Vagina (tissue), 2 donors: Measurements from ENCODE around the gene ABR. TPM values are rescaled to one million over a fixed set of nuclear protein-coding genes. Genes with fewer than 3 reads are reported as not detected.

Source experiments
- DNase-seq, 2 donors: peaks; one replicate each; pipeline ENCODE4 v3.0.0-alpha.2; 2017; ENCODE audit errors: extremely low spot score in 2 of 2
- H3K27ac ChIP-seq: fragments of 200-600 bp; sonication (generic); one replicate; pipeline ENCODE4 v1.5.1; 2019
- H3K27me3 ChIP-seq: fragments of 200-600 bp; sonication (generic); one replicate; pipeline ENCODE4 v1.5.1; 2019
- H3K36me3 ChIP-seq, 2 donors: fragments of 200-600 bp; sonication (generic); one replicate each; pipeline ENCODE4 v1.5.1; 2017 to 2019
- H3K4me1 ChIP-seq: fragments of 200-600 bp; sonication (generic); one replicate; pipeline ENCODE4 v1.5.1; 2019
- H3K4me3 ChIP-seq, 2 donors: fragments of 200-600 bp; sonication (generic); 1 replicate in 1 of 2; 2 replicates in 1 of 2; pipeline ENCODE4 v1.5.1; 2016 to 2019
- H3K9me3 ChIP-seq: fragments of 200-600 bp; sonication (generic); one replicate; pipeline ENCODE4 v1.5.1; 2019
- POLR2A ChIP-seq, 2 donors: fragments of 450-650 bp; IDR thresholded peaks; one replicate each; pipeline ENCODE4 v1.6.1; 2017; ENCODE audit warnings: antibody characterized with exemption in 2 of 2, mild to moderate bottlenecking in 2 of 2, moderate library complexity in 2 of 2
- POLR2AphosphoS5 ChIP-seq, 2 donors: sonication (generic); formaldehyde crosslinking; IDR thresholded peaks; one replicate each; pipeline ENCODE4 v1.9.0; 2017; ENCODE audit warnings: antibody characterized with exemption in 2 of 2, mild to moderate bottlenecking in 2 of 2, low read depth in 1 of 2; ENCODE audit not compliant: insufficient read depth in 1 of 2
- intact Hi-C: fragments of 100-400 bp; cut with DNase I; formaldehyde crosslinking; loops from one replicate; pipeline ENCODE4 v1.15.1; 2023
- total RNA-seq: library from RNA; depleted of rRNA; stranded (reverse); fragments of >200 nt; gene quantifications from one replicate; pipeline ENCODE4 v1.2.3, GENCODE V29; 2016
- TF ChIP-seq, protein P1 (sequence below), 3 experiments: fragments of 450-650 bp in 2 of 3; fragments of 200-600 bp in 1 of 3; sonication (generic) in 1 of 3; IDR thresholded peaks; one replicate each; pipeline ENCODE4 v1.5.1; 2017 to 2019; ENCODE audit warnings: antibody characterized with exemption in 3 of 3, mild to moderate bottlenecking in 2 of 3, moderate library complexity in 2 of 3

The ABR gene
- 90.8 TPM for total RNA-seq

DNA sequence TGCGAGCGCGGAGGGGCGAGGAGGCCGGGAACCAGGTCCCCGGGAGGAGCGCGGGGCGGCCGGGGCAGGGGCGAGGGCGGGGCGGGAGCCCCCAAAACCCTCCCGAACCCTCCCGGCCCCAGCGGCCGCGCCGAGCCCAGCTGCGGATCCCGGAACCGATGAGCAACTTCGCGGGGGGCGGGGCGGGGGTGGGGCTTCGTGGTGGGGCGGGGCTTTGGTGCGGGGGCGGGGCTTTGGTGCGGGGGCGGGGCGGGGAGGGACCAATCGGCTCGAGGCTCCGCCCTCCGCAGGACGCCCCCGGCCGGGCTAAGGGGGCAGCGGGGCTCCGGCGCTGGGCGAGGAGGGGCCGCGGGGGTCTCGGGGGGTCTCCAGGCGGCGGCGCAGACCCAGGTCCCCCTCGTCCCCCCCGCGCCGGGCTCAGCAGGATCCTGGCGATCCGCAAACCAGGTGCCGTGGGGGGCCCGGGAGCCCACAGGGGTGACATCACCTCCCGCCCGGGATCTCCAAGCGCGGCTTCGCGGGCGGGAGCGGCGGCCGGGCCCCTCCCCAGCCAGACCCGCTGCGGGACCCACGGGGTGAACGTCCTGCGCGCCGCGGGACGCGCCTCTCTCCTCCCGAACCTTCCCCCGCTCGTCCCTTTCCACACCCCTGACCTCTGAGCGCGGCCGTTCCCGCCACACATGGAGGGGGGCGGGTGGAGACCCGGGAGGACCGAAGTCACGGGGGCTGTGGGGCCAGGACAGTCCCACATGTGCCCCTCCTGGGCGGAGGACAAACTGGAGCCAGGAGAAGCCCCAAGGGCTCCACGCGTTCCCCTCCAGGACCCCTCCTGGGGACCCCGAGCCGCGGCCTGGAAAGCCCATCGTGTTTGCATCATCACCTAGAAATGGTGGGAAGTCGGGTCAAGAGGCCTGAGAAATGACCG lies at the start of gene ABR:
TSS of gene ABR (minus strand) at position 164 of the 925 bp plus-strand sequence. CDS start 254 bp downstream, outside the sequence.
- intact Hi-C loops, result loop anchor here (5.0 kb wide), 1 partner anchor 58 kb away; no protein-coding TSS in a partner anchor
- peak within 1 kb of the TSS; percentile 88 to 96 for H3K4me3 ChIP-seq
- TF ChIP-seq POLR2AphosphoS5 (IDR thresholded peaks at IDR 0.05; ENCODE audit: insufficient read depth in 1 of 2, low read depth in 1 of 2) (peak in 1 of 2 donors; percentile 83), POLR2A (IDR thresholded peaks at IDR 0.05) (peak in 1 of 2 donors; percentile 51)
- TF ChIP-seq, protein P1, sequence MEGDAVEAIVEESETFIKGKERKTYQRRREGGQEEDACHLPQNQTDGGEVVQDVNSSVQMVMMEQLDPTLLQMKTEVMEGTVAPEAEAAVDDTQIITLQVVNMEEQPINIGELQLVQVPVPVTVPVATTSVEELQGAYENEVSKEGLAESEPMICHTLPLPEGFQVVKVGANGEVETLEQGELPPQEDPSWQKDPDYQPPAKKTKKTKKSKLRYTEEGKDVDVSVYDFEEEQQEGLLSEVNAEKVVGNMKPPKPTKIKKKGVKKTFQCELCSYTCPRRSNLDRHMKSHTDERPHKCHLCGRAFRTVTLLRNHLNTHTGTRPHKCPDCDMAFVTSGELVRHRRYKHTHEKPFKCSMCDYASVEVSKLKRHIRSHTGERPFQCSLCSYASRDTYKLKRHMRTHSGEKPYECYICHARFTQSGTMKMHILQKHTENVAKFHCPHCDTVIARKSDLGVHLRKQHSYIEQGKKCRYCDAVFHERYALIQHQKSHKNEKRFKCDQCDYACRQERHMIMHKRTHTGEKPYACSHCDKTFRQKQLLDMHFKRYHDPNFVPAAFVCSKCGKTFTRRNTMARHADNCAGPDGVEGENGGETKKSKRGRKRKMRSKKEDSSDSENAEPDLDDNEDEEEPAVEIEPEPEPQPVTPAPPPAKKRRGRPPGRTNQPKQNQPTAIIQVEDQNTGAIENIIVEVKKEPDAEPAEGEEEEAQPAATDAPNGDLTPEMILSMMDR (IDR thresholded peaks at IDR 0.05), result no peak
- H3K36me3 ChIP-seq, result no peaks in the 10 kb centered on the region
- no peaks in the 10 kb centered on the region for H3K27me3 ChIP-seq
- DNase-seq, result no peak
- H3K27ac ChIP-seq, result peak within 1 kb of the TSS; percentile 93
- peaks cover 36% of the 10 kb centered on the region for H3K4me1 ChIP-seq
- no peaks in the 10 kb centered on the region for H3K9me3 ChIP-seq

DNA sequence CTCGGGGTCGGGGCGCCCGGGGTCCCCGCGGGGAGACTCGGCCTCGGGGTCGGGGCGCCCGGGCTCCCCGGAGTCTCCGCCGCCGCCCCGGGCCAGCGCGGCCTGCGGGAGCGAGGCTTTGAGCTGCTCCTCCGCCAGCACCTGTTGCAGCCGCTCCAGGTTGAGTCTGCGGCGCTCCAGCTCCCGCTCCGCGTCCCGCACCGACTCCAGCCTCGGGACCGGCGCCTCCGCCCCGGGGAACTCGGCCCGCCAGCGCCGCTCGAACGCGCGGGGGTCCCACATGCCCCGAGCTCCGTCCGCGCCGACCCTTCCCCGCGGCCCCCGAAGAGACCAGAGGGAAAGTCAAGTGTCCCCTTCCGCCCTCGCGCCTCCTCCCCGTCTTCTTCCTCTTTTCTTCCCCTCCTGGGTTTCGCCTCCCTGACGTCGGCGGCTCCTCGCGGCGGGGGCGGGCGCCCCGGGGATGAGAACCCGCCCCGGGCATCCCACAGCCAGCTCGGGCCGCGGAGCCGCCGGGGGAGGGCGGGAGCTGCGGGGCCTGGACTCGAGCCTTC lies 49.6 kb upstream of the ABR start:
- Histone ChIP-seq H3K36me3 (no peaks in the 10 kb centered on the region), H3K27ac (peak overlapping the region; percentile 75), H3K27me3 (peaks cover 5% of the 10 kb centered on the region), H3K4me1 (peaks cover 39% of the 10 kb centered on the region), H3K4me3 (peak overlapping the region; percentile 49 to 60), H3K9me3 (no peaks in the 10 kb centered on the region)
- DNase-seq, result no peak
- intact Hi-C loops, result no loop called here
- TF ChIP-seq POLR2AphosphoS5 (IDR thresholded peaks at IDR 0.05; ENCODE audit: insufficient read depth in 1 of 2, low read depth in 1 of 2), result peak in 1 of 2 donors; percentile 37
- TF ChIP-seq, protein P1 (IDR thresholded peaks at IDR 0.05), result no peak
- TF ChIP-seq POLR2A (IDR thresholded peaks at IDR 0.05), result peak in 1 of 2 donors; percentile 40

DNA sequence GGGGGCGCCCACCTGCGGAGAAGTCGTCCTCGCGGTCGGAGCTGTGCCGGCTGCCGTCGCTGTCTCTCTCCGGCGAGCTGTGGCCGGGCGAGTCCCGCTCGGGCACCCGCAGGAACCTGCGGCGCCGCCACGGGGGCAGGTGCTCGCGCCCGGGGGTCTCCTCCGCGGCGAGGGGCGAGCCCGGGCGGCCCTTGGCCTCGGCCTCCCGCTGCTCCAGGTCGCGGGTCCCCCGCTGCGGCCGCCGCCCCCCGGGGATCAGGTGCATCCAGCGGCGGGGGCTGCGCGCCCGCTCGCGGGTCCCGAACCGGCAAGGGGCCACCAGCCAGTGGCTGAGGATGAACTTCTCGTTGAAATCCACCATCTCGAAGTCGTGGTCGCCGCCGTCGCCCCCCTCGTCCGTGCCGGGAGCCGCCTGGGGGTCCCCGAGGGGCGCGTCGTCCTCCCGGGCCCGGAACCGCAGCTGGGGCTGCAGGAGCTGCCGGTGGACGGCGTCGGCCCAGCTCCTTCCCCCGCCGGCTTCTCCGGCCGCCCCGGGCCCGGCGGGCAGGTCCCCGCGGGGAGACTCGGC lies 49.1 kb upstream of the ABR start:
- no peak for TF ChIP-seq POLR2A (IDR thresholded peaks at IDR 0.05)
- TF ChIP-seq, protein P1 (IDR thresholded peaks at IDR 0.05), result no peak
- intact Hi-C loops, result no loop called here
- DNase-seq, result no peak
- peak overlapping the region; percentile 75 for H3K27ac ChIP-seq
- H3K9me3 ChIP-seq, result no peaks in the 10 kb centered on the region
- H3K27me3 ChIP-seq, result peaks cover 5% of the 10 kb centered on the region
- peaks cover 39% of the 10 kb centered on the region for H3K4me1 ChIP-seq
- peak overlapping the region; percentile 49 to 60 for H3K4me3 ChIP-seq
- H3K36me3 ChIP-seq, result no peaks in the 10 kb centered on the region

DNA sequence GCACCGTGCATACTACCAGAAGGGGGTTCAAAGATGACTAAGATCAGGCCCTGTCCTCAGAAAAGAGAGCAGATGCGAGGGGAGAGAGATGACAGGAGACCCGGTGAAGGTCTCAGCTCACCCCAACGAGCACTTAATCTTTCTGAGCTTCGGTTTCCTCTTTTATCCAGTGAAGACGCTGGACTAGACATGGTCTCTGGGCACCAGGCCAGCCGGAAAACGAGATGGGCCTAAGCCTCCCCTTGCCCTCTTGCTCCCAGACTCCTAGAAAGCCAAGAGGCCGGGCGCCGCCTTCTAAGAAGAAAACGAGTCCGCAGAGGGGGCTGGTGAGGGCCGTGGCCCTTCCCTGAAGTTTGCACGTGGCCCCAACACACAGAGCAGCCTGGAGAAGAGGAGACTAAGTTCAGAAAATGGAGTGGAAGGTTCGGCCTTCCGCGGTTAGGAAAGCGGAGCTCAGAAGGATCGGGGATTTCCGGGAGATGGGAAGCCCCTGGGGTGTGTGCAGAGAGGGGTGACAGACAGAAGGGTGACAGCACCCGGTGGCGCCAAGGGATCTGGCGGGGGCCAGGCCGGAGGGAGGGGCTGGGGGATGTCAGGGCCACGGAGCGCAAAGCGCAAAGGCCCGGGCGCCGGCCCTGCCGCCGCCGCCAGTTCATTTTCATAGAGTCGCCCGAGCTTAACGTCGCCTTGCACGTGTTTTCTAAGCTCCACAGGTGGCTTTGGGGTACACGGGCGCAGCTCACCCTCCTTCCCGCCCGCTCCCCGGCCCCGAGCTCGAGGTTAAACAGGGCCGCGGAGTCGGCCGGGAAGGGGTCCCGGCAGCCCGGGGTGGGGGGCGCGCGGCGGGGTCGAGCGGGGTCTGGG lies 48.4 kb upstream of the ABR start:
- DNase-seq, result no peak
- H3K4me1 ChIP-seq, result peaks cover 39% of the 10 kb centered on the region

More for the DNA sequence above, 48.4 kb upstream of the ABR start:
- Histone ChIP-seq H3K9me3 (no peaks in the 10 kb centered on the region), H3K4me3 (peak overlapping the region; percentile 49 to 60), H3K27me3 (peaks cover 5% of the 10 kb centered on the region), H3K27ac (peak overlapping the region; percentile 75), H3K36me3 (no peaks in the 10 kb centered on the region)
- intact Hi-C loops, result no loop called here
- TF ChIP-seq POLR2A (IDR thresholded peaks at IDR 0.05) (no peak), POLR2AphosphoS5 (IDR thresholded peaks at IDR 0.05; ENCODE audit: insufficient read depth in 1 of 2, low read depth in 1 of 2) (no peak)
- TF ChIP-seq, protein P1 (IDR thresholded peaks at IDR 0.05), result no peak
